Uterus (tissue), 4 donors: Measurements from ENCODE around the gene RASD1. TPM values are rescaled to one million over a fixed set of nuclear protein-coding genes. Genes with fewer than 3 reads are reported as not detected.
A peak's percentile ranks its signal among the peaks of the same experiment; 100 is the strongest.

Experiments used
- DNase-seq, 2 donors: peaks; one replicate each; pipeline ENCODE4 v3.0.0-alpha.2; 2019 to 2020
- H3K27ac ChIP-seq, 2 donors: fragments of 200-600 bp; sonication (generic); 1 replicate in 1 of 2; 2 replicates in 1 of 2; pipeline ENCODE4 v1.5.1; 2016 to 2018
- H3K27me3 ChIP-seq, 2 donors: fragments of 200-600 bp; sonication (generic); one replicate each; pipeline ENCODE4 v1.5.1; 2018 to 2019; ENCODE audit warnings: control low read depth in 1 of 2
- H3K36me3 ChIP-seq, 2 donors: fragments of 200-600 bp; sonication (generic); one replicate each; pipeline ENCODE4 v1.5.1; 2019; ENCODE audit warnings: control low read depth in 1 of 2
- H3K4me1 ChIP-seq, 2 donors: fragments of 200-600 bp; sonication (generic); one replicate each; pipeline ENCODE4 v1.5.1; 2018 to 2019; ENCODE audit warnings: control low read depth in 1 of 2
- H3K4me3 ChIP-seq, 2 donors: fragments of 200-600 bp; sonication (generic); 1 replicate in 1 of 2; 2 replicates in 1 of 2; pipeline ENCODE4 v1.5.1; 2018 to 2019; ENCODE audit warnings: mild to moderate bottlenecking in 1 of 2
- H3K9me3 ChIP-seq, 2 donors: fragments of 200-600 bp; sonication (generic); one replicate each; pipeline ENCODE4 v1.5.1; 2019; ENCODE audit warnings: control low read depth in 1 of 2
- POLR2A ChIP-seq, 2 donors: fragments of 450-650 bp; IDR thresholded peaks; one replicate each; pipeline ENCODE4 v1.6.1; 2016; ENCODE audit warnings: antibody characterized with exemption in 2 of 2, mild to moderate bottlenecking in 1 of 2, moderate library complexity in 1 of 2
- intact Hi-C: fragments of 100-400 bp; cut with DNase I; formaldehyde crosslinking; loops from one replicate; pipeline ENCODE4 v1.15.1; 2023; ENCODE audit warnings: low total_unique reads
- total RNA-seq, 4 donors: library from RNA; depleted of rRNA in 3 of 4; stranded (reverse); fragments of >200 nt in 3 of 4; gene quantifications; one replicate each; pipeline versions ENCODE4 v1.1.0 to v1.2.4, GENCODE V29; 2014 to 2023
- TF ChIP-seq, protein P1 (sequence below), 4 experiments: fragments of 200-600 bp in 2 of 4; fragments of 450-650 bp in 2 of 4; sonication (generic) in 2 of 4; IDR thresholded peaks; one replicate each; pipeline ENCODE4 v1.5.1; 2016 to 2019; ENCODE audit warnings: antibody characterized with exemption in 4 of 4, mild to moderate bottlenecking in 2 of 4, moderate library complexity in 1 of 4
- donor health status: DM: yes; HTN: yes; CAD: no.

RASD1 gene
- total RNA-seq, 4 donors from 2014 or later: 0.59 to 12.7 (median 7.4) TPM

GRCh38 chr17:17514993-17515933 lies 19.1 kb upstream of the RASD1 start:
- intact Hi-C loops: no loop called here
- DNase-seq: no peak
- Histone ChIP-seq H3K36me3 (no peaks in the 10 kb centered on the region), H3K4me3 (no peak overlapping the region), H3K9me3 (no peaks in the 10 kb centered on the region), H3K27ac (no peak overlapping the region), H3K27me3 (no peaks in the 10 kb centered on the region), H3K4me1 (no peaks in the 10 kb centered on the region)
- TF ChIP-seq POLR2A (IDR thresholded peaks at IDR 0.05): no peak

- no peak for TF ChIP-seq POLR2A (IDR thresholded peaks at IDR 0.05)
- TF ChIP-seq, protein P1, sequence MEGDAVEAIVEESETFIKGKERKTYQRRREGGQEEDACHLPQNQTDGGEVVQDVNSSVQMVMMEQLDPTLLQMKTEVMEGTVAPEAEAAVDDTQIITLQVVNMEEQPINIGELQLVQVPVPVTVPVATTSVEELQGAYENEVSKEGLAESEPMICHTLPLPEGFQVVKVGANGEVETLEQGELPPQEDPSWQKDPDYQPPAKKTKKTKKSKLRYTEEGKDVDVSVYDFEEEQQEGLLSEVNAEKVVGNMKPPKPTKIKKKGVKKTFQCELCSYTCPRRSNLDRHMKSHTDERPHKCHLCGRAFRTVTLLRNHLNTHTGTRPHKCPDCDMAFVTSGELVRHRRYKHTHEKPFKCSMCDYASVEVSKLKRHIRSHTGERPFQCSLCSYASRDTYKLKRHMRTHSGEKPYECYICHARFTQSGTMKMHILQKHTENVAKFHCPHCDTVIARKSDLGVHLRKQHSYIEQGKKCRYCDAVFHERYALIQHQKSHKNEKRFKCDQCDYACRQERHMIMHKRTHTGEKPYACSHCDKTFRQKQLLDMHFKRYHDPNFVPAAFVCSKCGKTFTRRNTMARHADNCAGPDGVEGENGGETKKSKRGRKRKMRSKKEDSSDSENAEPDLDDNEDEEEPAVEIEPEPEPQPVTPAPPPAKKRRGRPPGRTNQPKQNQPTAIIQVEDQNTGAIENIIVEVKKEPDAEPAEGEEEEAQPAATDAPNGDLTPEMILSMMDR (IDR thresholded peaks at IDR 0.05): no peak
- no peak overlapping the region for H3K27ac ChIP-seq
- DNase-seq: no peak
These were observed 18.3 kb upstream of the RASD1 start for GRCh38 chr17:17514361-17514992.

DNA sequence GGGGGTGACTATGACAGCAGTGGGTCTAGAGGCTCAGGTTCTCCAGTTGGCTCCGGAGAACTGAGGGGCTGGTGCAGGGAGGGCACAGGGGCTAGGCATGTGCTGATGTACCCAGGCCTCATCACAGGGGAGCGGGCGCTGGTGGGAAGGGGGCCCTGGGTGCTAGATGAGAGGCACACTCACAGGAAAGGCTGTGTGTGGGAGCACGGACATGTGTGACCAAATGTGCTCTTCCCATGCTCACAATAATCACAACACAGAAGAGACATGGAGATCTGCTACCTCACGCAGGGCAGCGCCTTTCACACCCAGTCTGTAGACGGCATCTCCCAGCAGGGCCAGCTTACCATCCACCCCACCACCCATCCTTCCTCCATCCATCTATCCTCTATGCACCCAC lies 17.4 kb upstream of the RASD1 start:
- TF ChIP-seq, protein P1 (IDR thresholded peaks at IDR 0.05): no peak
- no peak for TF ChIP-seq POLR2A (IDR thresholded peaks at IDR 0.05)
- intact Hi-C loops: no loop called here
- no peak for DNase-seq
- H3K4me3 ChIP-seq: no peak overlapping the region
- H3K36me3 ChIP-seq: no peaks in the 10 kb centered on the region
- H3K27ac ChIP-seq: no peak overlapping the region
- no peaks in the 10 kb centered on the region for H3K4me1 ChIP-seq
- H3K27me3 ChIP-seq: no peaks in the 10 kb centered on the region
- H3K9me3 ChIP-seq: no peaks in the 10 kb centered on the region

More at GRCh38 chr17:17514361-17514992, 18.3 kb upstream of the RASD1 start:
- H3K4me3 ChIP-seq: no peak overlapping the region
- H3K9me3 ChIP-seq: no peaks in the 10 kb centered on the region
- no peaks in the 10 kb centered on the region for H3K27me3 ChIP-seq
- no peaks in the 10 kb centered on the region for H3K4me1 ChIP-seq
- no peaks in the 10 kb centered on the region for H3K36me3 ChIP-seq
- intact Hi-C loops: no loop called here

GRCh38 chr17:17512866-17513265 lies 16.7 kb upstream of the RASD1 start:
- Histone ChIP-seq H3K4me3 (no peak overlapping the region), H3K36me3 (no peaks in the 10 kb centered on the region), H3K27ac (no peak overlapping the region), H3K27me3 (no peaks in the 10 kb centered on the region), H3K9me3 (no peaks in the 10 kb centered on the region), H3K4me1 (no peaks in the 10 kb centered on the region)
- intact Hi-C loops: no loop called here
- DNase-seq: no peak
- no peak for TF ChIP-seq POLR2A (IDR thresholded peaks at IDR 0.05)
- TF ChIP-seq, protein P1 (IDR thresholded peaks at IDR 0.05): no peak

DNA sequence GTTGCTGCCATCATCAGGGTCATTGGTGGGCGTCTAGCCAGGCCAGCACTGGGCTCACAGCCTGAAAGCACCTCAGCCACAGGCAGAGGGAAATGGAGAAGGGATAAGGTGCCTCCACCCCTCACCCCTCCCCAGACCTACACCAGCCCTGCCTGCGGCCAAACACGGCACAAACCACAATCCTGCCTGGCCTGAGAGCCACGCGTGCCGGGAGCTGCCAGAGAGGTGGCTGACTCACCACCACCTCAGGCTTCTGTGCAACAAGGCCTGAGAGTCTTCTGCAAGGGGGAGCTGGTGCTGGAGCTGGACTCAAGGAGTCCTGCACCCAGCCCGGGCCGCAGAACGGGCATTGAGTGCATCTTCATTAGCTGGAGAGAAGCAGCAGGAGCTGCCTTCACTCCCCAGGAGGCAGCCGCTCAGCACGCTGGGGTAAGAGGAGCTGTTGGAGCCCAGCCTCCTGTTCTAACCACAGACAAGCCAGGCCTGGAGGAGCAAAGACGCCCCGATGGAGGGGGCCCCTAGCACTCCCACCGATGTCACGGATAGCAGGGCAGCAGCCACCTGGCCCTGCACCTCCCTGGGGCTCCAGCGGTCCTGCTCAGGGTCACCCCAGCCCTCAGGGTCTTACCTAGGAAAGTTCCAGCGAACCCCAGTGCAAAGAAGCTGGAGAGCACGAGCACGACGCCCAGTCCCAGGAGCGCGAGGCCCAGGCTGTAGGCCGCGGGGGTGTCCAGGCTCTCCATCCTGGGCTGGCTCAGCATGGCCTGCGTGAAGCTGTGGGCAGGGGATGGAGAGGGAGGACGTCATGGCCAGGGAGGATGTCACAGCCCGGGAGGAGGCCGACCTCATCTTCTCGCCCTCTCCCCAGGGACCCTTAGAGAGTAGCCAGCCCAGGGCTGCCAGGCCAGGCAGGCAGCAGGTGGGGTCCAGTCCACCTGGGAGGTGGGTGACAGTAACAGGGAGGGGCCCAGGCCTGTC lies 16.0 kb upstream of the RASD1 start:
- H3K36me3 ChIP-seq: no peaks in the 10 kb centered on the region
- no peaks in the 10 kb centered on the region for H3K4me1 ChIP-seq
- H3K4me3 ChIP-seq: no peak overlapping the region
- TF ChIP-seq, protein P1 (IDR thresholded peaks at IDR 0.05): no peak
- no peak for TF ChIP-seq POLR2A (IDR thresholded peaks at IDR 0.05)
- no peak overlapping the region for H3K27ac ChIP-seq
- H3K27me3 ChIP-seq: no peaks in the 10 kb centered on the region
- no peaks in the 10 kb centered on the region for H3K9me3 ChIP-seq
- intact Hi-C loops: no loop called here
- DNase-seq: peak in 1 of 2 donors; percentile 47
